Gastrocnemius medialis (tissue), 4 donors: Measurements from ENCODE around the gene VCX3B. TPM values are rescaled to one million over a fixed set of nuclear protein-coding genes. Genes with fewer than 3 reads are reported as not detected.
"Not testable (repeated sequence)": the region's sequence is repeated elsewhere in the genome, so short reads cannot be mapped to it uniquely, and the experiment has no call there.

Experiments
- ATAC-seq, 2 donors: fragments of 150-250 bp; one replicate each; pipeline ENCODE4 v1.9.1; 2016
- DNase-seq, 2 donors: peaks; one replicate each; pipeline ENCODE4 v3.0.0-alpha.2; 2019
- H3K27ac ChIP-seq, 4 donors: fragments of 200-600 bp; sonication (generic); 1 replicate in 1 of 4; 2 replicates in 3 of 4; pipeline ENCODE4 v1.5.1; 2016 to 2018; ENCODE audit warnings: mild to moderate bottlenecking in 2 of 4, moderate library complexity in 1 of 4
- H3K27me3 ChIP-seq, 3 donors: fragments of 200-600 bp; sonication (generic) in 2 of 3; 1 replicate in 1 of 3; 2 replicates in 2 of 3; pipeline versions ENCODE4 v1.5.1 to v1.6.0; 2016 to 2019; ENCODE audit warnings: mild to moderate bottlenecking in 1 of 3, moderate library complexity in 1 of 3
- H3K36me3 ChIP-seq, 2 donors: fragments of 200-600 bp; sonication (generic) in 1 of 2; one replicate each; pipeline ENCODE4 v1.5.1; 2017 to 2018
- H3K4me1 ChIP-seq, 2 donors: fragments of 200-600 bp; sonication (generic) in 1 of 2; one replicate each; pipeline ENCODE4 v1.5.1; 2016 to 2017; ENCODE audit warnings: mild to moderate bottlenecking in 2 of 2
- H3K4me3 ChIP-seq, 4 donors: fragments of 200-600 bp; sonication (generic) in 3 of 4; 1 replicate in 1 of 4; 2 replicates in 3 of 4; pipeline ENCODE4 v1.5.1; 2016 to 2019; ENCODE audit warnings: mild to moderate bottlenecking in 2 of 4
- H3K9me3 ChIP-seq, 3 donors: fragments of 200-600 bp; sonication (generic) in 2 of 3; 1 replicate in 1 of 3; 2 replicates in 2 of 3; pipeline ENCODE4 v1.5.1; 2016 to 2019
- CTCF ChIP-seq, 5 experiments: fragments of 450-650 bp in 3 of 5; fragments of 200-600 bp in 2 of 5; sonication (generic) in 2 of 5; IDR thresholded peaks in 4 of 5; conservative IDR thresholded peaks in 1 of 5; 1 replicate in 4 of 5; 2 replicates in 1 of 5; pipeline ENCODE4 v1.5.1; 2016 to 2019; ENCODE audit warnings: antibody characterized with exemption in 5 of 5, mild to moderate bottlenecking in 3 of 5, moderate library complexity in 3 of 5
- POLR2A ChIP-seq, 2 donors: fragments of 450-650 bp; IDR thresholded peaks; one replicate each; pipeline ENCODE4 v1.6.1; 2017; ENCODE audit warnings: antibody characterized with exemption in 2 of 2, mild to moderate bottlenecking in 2 of 2, moderate library complexity in 2 of 2
- in situ Hi-C, 4 donors: fragments of 200-750 bp; cut with MboI; loops; one replicate each; pipeline versions ENCODE4 v1.15.0 to v1.8.0; 2017; ENCODE audit warnings: low sequenced_read_pairs in 4 of 4
- intact Hi-C: fragments of 100-400 bp; cut with DNase I; formaldehyde crosslinking; loops from one replicate; pipeline ENCODE4 v1.15.1; 2023; ENCODE audit warnings: low total_unique reads
- total RNA-seq, 4 donors: library from RNA; depleted of rRNA; stranded (reverse); fragments of >200 nt; gene quantifications; one replicate each; pipeline versions ENCODE4 v1.1.0 to v1.2.3, GENCODE V29; 2016

Gene VCX3B
- total RNA-seq, 4 donors from 2014 or later, result not detected

DNA sequence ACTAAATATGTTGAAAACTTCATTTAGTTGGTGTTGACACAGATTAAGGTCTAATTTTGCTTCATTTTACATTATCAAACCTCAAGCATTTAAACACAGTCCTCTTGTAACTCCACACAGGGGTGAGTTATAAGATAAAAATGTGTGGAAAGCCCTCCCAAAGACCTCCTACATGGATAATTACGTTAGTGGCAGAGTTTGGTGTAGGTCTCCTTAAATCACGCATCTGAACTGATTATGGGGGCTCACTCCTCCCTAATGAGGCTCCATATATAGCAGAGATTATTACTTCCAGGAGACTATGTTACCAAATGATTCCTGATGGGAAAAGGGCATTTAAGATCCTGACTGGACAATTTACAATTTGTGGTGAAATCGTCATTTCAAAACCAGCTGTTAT lies 32.2 kb upstream of the VCX3B start:
- Histone ChIP-seq H3K9me3 (no peaks in the 10 kb centered on the region), H3K4me1 (no peaks in the 10 kb centered on the region), H3K4me3 (no peak overlapping the region), H3K36me3 (no peaks in the 10 kb centered on the region), H3K27me3 (no peaks in the 10 kb centered on the region), H3K27ac (no peak overlapping the region)
- in situ Hi-C loops, result no loop called here
- no peak for TF ChIP-seq POLR2A (IDR thresholded peaks at IDR 0.05)
- no peak for TF ChIP-seq CTCF (IDR thresholded peaks at IDR 0.05 in 4 of 5, conservative IDR thresholded peaks at IDR 0.05 in 1 of 5)
- ATAC-seq, result no peak
- intact Hi-C loops, result no loop called here
- DNase-seq, result no peak

- Histone ChIP-seq H3K9me3 (no peaks in the 10 kb centered on the region), H3K27me3 (no peaks in the 10 kb centered on the region), H3K4me3 (no peak overlapping the region), H3K27ac (no peak overlapping the region), H3K4me1 (no peaks in the 10 kb centered on the region), H3K36me3 (no peaks in the 10 kb centered on the region)
- intact Hi-C loops (no loop called here), in situ Hi-C loops (no loop called here)
- DNase-seq (no peak), ATAC-seq (no peak)
- TF ChIP-seq POLR2A (IDR thresholded peaks at IDR 0.05) (no peak), CTCF (IDR thresholded peaks at IDR 0.05 in 4 of 5, conservative IDR thresholded peaks at IDR 0.05 in 1 of 5) (no peak)
Measured at GRCh38 chrX:8433109-8434062, 31.2 kb upstream of the VCX3B start.

GRCh38 chrX:8447368-8447767 lies 17.3 kb upstream of the VCX3B start:
- in situ Hi-C loops, result no loop called here
- H3K9me3 ChIP-seq, result no peaks in the 10 kb centered on the region
- no peak for ATAC-seq
- H3K27me3 ChIP-seq, result no peaks in the 10 kb centered on the region
- DNase-seq, result no peak
- H3K36me3 ChIP-seq, result no peaks in the 10 kb centered on the region
- H3K27ac ChIP-seq, result no peak overlapping the region
- H3K4me1 ChIP-seq, result no peaks in the 10 kb centered on the region
- TF ChIP-seq CTCF (IDR thresholded peaks at IDR 0.05 in 4 of 5, conservative IDR thresholded peaks at IDR 0.05 in 1 of 5), result no peak
- TF ChIP-seq POLR2A (IDR thresholded peaks at IDR 0.05), result no peak
- intact Hi-C loops, result no loop called here
- H3K4me3 ChIP-seq, result no peak overlapping the region

GRCh38 chrX:8452343-8452742 lies 12.3 kb upstream of the VCX3B start:
- H3K4me1 ChIP-seq, H3K9me3 ChIP-seq, H3K27ac ChIP-seq, H3K27me3 ChIP-seq, H3K36me3 ChIP-seq, H3K4me3 ChIP-seq, in situ Hi-C loops, ATAC-seq, DNase-seq, intact Hi-C loops: not testable (repeated sequence)

GRCh38 chrX:8453611-8454010 lies 11.0 kb upstream of the VCX3B start:
- Histone ChIP-seq H3K27ac (no peak overlapping the region), H3K4me3 (no peak overlapping the region), H3K36me3 (no peaks in the 10 kb centered on the region), H3K27me3 (no peaks in the 10 kb centered on the region), H3K9me3 (no peaks in the 10 kb centered on the region), H3K4me1 (no peaks in the 10 kb centered on the region)
- TF ChIP-seq POLR2A (IDR thresholded peaks at IDR 0.05) (no peak), CTCF (IDR thresholded peaks at IDR 0.05 in 4 of 5, conservative IDR thresholded peaks at IDR 0.05 in 1 of 5) (no peak)
- intact Hi-C loops, result no loop called here
- ATAC-seq (no peak), DNase-seq (no peak)
- in situ Hi-C loops, result no loop called here
